SK-MEL-5 (cell line): ENCODE results near the gene SDF2L1. TPM values are rescaled to one million over a fixed set of nuclear protein-coding genes. Genes with fewer than 3 reads are reported as not detected.
A peak's percentile ranks its signal among the peaks of the same experiment; 100 is the strongest.
"Not testable (repeated sequence)": the region's sequence is repeated elsewhere in the genome, so short reads cannot be mapped to it uniquely, and the experiment has no call there.

ENCODE experiments used
- DNase-seq: peaks from one replicate; pipeline ENCODE4 v3.0.0-alpha.2; 2016; ENCODE audit warnings: low read depth, low spot score
- in situ Hi-C: cut with HindIII; loops from 2 replicates; pipeline ENCODE4 v1.10.0; 2016; ENCODE audit warnings: low sequenced_read_pairs, high pct_unique_total_duplicates, low pct_unique_long_range_greater_than_20kb
- total RNA-seq: library from RNA; depleted of rRNA; stranded (reverse); fragments of >200 nt; shearing (Covaris generic); gene quantifications from 2 replicates; pipeline ENCODE4 v1.2.3, GENCODE V29; 2014

Gene SDF2L1
- total RNA-seq, 1 experiment from 2014 or later: 146 TPM

DNA sequence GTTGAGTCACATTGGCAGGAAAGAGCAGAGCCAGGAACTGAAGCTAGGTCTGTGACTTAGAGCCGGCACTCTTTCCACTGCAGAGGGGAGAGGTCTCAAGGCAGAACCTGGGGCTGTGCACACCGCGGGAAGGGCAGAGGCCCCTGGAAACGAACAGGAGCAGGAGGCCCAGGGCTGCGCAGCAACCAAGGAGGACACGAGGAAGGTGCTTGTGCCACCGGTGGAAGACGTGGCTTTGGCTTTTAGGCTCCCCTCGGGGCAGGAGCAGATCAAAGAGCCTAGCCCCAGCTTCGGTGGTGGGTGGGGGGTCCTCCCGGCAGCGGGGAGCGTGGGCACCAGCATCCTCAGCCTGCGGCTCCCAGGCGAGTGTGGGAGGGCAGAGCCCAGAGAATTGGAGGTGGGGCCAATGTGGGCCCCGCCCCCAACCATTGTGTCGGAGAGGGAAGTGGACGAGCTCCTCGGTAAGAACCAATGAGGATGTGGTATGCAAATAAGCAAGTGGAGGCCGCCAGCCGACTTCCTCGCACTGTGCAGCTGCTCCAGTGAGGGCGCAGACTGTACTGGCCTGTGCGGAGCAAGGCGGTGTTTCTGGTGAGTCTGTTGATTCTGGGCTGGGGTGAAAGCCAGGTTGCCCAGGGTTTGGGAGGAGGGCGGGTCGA is 9.7 kb upstream of the SDF2L1 start, which contains the start of gene CCDC116:
Gene CCDC116 (plus strand): TSS at position 524 of the 659 bp plus-strand sequence. CDS start 422 bp downstream, outside the sequence.
- DNase-seq: no peak
- in situ Hi-C loops: no loop called here

DNA sequence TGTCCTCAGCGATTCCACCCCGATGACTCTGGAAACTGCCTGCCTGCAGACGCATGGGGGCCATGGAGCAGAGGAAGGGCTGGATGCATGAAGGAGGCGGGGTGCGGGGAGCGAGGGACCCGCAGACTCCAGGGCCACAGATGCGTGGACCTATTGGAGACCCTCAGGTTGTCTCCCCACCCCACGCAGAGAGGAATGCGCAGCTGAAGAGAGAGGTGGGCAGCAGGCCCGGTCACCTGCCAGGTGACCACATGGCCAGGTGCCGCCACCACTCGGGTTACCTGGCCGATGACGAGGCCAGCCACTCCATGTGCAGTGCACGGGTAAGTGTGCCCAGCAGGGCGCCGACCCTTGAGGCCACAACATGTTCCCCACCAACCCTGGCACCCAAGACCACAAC is 9.2 kb upstream of the SDF2L1 start:
- DNase-seq: no peak
- in situ Hi-C loops: no loop called here

DNA sequence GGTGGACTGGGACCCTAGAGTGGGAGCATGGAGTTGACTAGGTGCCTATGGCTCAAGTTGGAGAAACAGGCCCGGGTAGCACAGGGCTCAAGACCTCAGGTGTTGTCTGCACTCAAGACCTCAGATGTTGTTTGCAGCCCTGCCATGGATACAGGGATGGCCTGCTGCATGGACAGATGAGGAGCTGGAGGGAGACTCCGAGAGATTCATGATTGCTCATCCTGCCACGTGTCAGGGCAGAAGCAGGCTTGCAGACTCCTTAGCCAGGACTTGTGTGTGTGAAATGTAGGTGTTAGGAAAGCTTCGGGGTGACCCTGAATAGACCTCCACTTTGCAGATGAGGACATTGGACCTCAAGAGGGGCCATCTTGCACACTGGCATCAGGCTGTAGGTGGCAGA is 8.6 kb upstream of the SDF2L1 start:
- DNase-seq: no peak
- in situ Hi-C loops: no loop called here

DNA sequence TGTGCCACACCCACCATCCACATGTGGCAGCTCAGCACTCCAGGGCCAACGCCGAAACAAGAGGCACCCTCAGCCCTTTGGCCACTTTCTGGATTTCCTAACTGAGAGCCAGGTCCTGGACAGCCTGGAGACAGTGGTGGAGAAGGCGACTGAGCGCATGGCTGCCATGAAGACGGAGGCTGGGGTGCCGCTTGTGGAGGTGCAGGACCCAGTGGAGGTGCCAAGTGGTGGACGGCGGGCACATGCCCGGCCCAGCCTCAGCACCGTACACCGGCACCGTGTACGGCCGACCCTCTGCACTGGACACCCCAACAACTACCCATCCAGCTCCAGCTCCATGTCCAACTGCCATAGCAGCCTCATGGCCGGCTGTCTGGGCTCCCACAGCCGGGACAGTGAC is 8.0 kb upstream of the SDF2L1 start:
- in situ Hi-C loops: no loop called here

GRCh38 chr22:21634844-21635243 is 7.3 kb upstream of the SDF2L1 start:
- in situ Hi-C loops: no loop called here
- no peak for DNase-seq

More for the DNA sequence above, 8.0 kb upstream of the SDF2L1 start:
- DNase-seq: no peak

DNA sequence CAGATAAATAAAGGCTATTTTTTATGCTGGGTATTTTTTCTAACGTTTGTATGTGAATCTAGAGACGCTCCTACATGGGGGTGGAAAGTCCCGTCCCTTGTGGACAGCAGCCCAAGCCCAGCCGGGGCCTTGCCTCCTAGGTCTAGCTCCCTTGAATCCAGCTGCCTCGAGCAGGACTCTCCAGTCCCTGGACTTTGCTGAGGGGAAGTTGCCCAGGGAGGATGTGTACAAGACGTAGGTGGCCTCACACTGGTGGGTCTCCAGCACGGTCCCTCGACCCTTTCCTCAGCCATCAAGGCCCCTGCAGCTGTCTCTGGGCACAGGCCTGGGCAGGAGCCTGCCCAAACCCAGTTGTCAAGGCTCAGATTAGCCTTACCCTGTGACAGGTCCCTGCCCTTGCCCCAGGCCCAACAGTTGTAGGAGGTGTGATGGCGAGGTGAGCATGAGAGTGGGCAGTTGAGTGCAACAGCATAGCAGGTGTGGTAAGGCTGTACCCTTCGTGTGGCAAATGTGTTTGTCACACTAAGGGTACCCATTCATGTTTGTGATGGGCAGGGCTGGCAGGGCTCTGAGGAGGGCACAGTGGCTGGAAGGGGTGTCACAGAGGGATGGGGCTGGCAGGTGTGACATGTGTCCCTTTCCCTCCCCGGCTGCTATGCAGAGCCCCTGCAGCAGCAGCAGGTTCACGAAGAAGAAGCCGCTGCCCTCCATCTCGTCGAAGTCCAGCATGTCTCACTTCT is 6.2 kb upstream of the SDF2L1 start:
- in situ Hi-C loops: no loop called here
- DNase-seq: no peak

GRCh38 chr22:21636629-21637218 is 5.4 kb upstream of the SDF2L1 start:
- in situ Hi-C loops: no loop called here
- no peak for DNase-seq

GRCh38 chr22:21637450-21637849 is 4.7 kb upstream of the SDF2L1 start:
- in situ Hi-C loops, DNase-seq: not testable (repeated sequence)

GRCh38 chr22:21639359-21639758 is 2.7 kb upstream of the SDF2L1 start:
- in situ Hi-C loops: no loop called here
- DNase-seq: no peak

DNA sequence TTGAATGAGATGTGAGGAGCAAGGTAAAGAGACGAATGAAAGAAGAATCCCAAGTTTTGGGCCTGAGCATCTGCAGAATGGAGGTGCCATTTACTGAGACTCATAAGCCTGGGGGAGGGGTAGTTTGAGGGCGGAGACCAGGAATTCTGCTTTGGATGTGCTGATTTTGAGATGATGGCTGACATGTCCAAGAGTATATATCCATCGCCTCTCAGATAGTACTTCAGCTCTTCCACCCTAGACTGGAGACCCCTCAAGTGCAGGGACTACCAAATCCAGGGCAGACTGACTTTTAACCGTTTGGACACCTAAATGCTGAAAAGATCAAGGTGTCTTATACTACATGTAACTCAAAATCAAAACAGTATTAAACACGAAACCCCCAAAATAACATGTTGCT is 1.3 kb upstream of the SDF2L1 start:
- no peak for DNase-seq
- in situ Hi-C loops: no loop called here

DNA sequence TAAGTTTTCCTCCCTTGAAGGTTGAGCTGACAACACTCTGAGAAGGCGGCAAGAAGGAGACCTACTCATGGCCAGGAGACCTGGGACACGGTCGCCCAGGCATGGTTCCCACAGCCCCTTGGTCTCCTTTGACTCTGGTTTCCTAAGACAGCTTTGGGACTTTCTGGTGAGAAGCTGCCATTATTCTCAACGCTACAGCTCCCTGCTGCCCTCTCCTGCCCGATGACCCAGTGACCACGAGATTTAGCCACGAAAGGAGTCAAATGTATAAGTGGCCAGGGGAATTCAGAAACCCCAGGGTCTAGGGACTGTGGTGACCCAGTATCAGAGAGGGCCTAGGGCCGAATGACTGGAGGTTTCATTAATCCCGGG is 699 bp upstream of the SDF2L1 start:
- in situ Hi-C loops: no loop called here
- DNase-seq: peak; percentile 84

DNA sequence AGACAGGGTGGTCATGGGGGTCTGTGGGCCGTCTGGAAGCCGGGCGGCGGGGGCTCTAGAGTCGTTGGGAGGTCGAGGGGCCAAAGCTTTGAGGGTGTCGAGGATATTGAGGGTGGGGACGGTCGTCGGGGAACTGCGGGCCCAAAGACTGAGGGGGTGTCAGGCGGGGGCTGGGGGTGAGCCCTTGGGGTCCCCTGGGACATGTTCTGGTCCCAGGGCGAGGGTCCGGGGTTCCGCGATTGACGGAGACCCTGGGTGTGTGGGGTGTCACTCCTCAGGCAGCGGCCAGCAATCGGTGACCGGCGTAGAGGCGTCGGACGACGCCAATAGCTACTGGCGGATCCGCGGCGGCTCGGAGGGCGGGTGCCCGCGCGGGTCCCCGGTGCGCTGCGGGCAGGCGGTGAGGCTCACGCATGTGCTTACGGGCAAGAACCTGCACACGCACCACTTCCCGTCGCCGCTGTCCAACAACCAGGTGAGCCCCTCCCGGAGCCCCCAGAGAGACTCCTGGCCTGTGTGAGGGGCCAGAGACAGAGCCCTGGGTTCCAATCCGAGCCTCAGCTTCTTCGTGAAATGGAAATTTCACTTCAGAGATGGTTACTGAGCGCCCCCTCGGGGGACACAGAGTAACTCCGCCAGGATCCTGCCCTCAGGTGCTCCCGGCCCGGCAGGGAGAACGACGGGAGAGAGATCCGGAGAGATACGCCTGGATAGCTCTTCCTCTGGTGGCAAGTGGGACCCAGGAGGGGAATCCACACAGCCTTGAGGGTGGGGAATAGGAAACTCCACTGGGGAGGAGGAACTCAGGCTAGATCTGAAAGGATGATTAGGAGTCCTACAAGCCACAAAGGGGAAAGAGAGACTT is 714 bp downstream of the SDF2L1 start:
- peak; percentile 73 for DNase-seq
- in situ Hi-C loops: no loop called here

DNA sequence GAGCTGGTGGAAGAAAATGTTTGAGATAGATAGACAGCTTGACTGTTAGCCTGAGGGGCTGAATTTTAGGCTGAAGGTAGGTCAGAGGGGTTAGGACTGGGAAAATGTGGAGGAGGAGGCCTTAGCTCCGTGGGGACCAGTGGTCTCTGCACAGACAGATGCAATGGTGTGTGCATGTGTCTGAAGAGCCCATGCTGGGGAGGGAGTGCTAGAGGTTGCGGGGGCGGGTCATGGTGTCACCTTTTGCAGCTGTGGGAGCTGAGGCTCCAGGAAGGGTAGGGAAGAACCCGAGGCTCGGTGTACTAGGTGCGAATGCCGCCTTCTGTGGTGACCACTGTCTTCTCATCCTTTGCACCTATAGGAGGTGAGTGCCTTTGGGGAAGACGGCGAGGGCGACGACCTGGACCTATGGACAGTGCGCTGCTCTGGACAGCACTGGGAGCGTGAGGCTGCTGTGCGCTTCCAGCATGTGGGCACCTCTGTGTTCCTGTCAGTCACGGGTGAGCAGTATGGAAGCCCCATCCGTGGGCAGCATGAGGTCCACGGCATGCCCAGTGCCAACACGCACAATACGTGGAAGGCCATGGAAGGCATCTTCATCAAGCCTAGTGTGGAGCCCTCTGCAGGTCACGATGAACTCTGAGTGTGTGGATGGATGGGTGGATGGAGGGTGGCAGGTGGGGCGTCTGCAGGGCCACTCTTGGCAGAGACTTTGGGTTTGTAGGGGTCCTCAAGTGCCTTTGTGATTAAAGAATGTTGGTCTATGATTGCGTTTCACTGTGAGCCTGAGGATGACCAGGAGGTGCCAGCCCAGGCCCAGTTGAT is 1.6 kb downstream of the SDF2L1 start:
- in situ Hi-C loops: no loop called here
- DNase-seq: peak; percentile 45

DNA sequence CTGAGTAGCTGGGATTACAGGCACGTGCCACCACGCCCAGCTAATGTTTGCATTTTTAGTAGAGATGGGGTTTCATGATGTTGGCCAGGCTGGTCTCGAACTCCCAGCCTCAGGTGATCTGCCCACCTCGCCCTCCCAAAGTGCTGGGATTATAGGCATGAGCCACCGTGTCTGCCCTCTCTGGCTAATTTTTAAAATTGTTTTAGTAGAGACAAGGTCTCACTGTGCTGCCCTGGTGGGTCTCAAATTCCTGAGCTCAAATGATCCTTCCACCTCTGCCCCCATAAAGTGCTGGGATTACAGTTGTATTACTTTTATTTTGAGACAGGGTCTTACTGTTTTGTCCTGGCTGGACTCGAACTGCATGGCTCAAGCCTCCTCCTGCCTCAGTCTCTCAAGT is 3.4 kb downstream of the SDF2L1 start:
- DNase-seq, in situ Hi-C loops: not testable (repeated sequence)

GRCh38 chr22:21646608-21647590 is 4.8 kb downstream of the SDF2L1 start:
- in situ Hi-C loops: no loop called here
- peak; percentile 92 for DNase-seq

DNA sequence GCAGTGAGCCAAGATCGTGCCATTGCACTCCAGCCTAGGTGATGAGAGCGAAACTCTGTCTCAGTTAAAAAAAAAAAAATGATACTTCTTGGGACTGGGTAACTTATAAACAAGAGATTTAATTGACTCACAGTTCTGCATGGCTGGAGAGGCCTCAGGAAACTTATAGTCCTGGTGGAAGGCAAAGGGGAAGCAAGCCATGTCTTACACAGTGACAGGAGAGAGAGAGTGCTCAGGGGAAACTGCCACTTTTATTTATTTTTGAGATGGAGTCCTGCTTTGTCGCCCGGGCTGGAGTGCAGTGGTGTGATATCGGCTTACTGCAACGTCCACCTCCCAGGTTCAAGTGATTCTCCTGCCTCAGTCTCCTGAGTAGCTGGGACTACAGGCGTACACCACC is 8.2 kb downstream of the SDF2L1 start:
- in situ Hi-C loops: no loop called here
- no peak for DNase-seq
